ENCODE results near the gene PIRT. TPM values are rescaled to one million over a fixed set of nuclear protein-coding genes. Genes with fewer than 3 reads are reported as not detected.

Gene PIRT
- total RNA-seq, 1 experiment from 2014 or later: not detected

DNA sequence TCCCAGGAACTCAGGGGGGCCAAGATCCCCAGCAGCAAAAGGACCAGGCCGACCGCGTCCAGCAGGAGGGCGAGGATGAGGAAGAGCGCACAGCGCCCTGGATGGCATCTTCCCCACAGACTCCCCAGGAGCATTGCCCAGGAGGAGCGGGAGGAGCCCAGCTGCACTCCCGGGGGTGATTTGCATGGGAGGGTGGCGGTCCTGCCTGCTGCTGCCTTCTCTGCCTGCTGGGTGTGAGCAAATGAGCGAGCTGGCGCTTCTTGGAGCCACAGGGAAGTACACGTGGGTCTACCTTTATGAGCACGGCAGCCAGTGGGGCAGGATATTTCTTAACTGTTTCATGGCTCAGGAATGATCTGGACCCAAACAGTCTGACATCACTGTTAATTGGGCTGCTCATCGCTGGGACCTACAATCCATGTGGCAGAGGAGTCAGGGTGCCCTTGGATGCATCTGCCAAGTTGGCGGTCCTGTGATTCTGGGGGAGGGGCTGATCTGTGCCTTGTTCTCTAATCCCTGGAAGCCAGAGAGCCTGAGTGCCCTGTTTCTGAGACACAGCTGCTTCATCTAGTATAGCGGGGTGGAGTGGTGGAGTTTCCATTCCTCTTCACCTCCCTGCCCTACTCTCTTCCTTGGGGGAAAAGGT, 33.9 kb downstream of the PIRT start, which contains the start of gene TMEM238L:
Gene TMEM238L, minus strand, starts transcription at position 270 of the 646 bp plus-strand sequence. Its CDS starts 136 bp downstream, at position 134.
- ATAC-seq (no peak), DNase-seq (ENCODE audit: low read depth, low spot score) (no peak)
- in situ Hi-C loops (cut with HindIII; ENCODE audit: low pct_unique_long_range_greater_than_20kb, low sequenced_read_pairs) (no loop called here), intact Hi-C loops (cut with micrococcal nuclease; ENCODE audit: unreplicated experiment) (no loop called here)
- no peaks in the 10 kb centered on the region for H3K36me3 ChIP-seq (ENCODE audit: control insufficient read depth, insufficient read depth, low read length)
- CTCF ChIA-PET: no interaction called here
- POLR2A ChIA-PET: no interaction called here
- no peaks in the 10 kb centered on the region for H3K27me3 ChIP-seq (ENCODE audit: control insufficient read depth, insufficient read depth, low read length)
- no peaks in the 10 kb centered on the region for H3K9me3 ChIP-seq (ENCODE audit: control insufficient read depth, insufficient read depth, low read depth, low read length)
- no peaks in the 10 kb centered on the region for H3K4me1 ChIP-seq (ENCODE audit: control insufficient read depth, insufficient read depth, low read length)
- no peak within 1 kb of the TSS for H3K4me3 ChIP-seq (ENCODE audit: low read depth in 2 of 2, low read length in 2 of 2)
- TF ChIP-seq TCF7L2 (IDR thresholded peaks at IDR 0.05; ENCODE audit: low read depth, low read length): no peak
- TF ChIP-seq, protein P1, sequence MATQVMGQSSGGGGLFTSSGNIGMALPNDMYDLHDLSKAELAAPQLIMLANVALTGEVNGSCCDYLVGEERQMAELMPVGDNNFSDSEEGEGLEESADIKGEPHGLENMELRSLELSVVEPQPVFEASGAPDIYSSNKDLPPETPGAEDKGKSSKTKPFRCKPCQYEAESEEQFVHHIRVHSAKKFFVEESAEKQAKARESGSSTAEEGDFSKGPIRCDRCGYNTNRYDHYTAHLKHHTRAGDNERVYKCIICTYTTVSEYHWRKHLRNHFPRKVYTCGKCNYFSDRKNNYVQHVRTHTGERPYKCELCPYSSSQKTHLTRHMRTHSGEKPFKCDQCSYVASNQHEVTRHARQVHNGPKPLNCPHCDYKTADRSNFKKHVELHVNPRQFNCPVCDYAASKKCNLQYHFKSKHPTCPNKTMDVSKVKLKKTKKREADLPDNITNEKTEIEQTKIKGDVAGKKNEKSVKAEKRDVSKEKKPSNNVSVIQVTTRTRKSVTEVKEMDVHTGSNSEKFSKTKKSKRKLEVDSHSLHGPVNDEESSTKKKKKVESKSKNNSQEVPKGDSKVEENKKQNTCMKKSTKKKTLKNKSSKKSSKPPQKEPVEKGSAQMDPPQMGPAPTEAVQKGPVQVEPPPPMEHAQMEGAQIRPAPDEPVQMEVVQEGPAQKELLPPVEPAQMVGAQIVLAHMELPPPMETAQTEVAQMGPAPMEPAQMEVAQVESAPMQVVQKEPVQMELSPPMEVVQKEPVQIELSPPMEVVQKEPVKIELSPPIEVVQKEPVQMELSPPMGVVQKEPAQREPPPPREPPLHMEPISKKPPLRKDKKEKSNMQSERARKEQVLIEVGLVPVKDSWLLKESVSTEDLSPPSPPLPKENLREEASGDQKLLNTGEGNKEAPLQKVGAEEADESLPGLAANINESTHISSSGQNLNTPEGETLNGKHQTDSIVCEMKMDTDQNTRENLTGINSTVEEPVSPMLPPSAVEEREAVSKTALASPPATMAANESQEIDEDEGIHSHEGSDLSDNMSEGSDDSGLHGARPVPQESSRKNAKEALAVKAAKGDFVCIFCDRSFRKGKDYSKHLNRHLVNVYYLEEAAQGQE (IDR thresholded peaks at IDR 0.05; ENCODE audit: insufficient read depth in 1 of 2, low read depth in 2 of 2, low read length in 1 of 2): no peak
- TF ChIP-seq POLR2AphosphoS5 (IDR thresholded peaks at IDR 0.05; ENCODE audit: low read depth, low read length): no peak
- no peak for TF ChIP-seq SIN3A (IDR thresholded peaks at IDR 0.05; ENCODE audit: borderline replicate concordance, insufficient read depth, low read depth, low read length)
- TF ChIP-seq, protein P2, sequence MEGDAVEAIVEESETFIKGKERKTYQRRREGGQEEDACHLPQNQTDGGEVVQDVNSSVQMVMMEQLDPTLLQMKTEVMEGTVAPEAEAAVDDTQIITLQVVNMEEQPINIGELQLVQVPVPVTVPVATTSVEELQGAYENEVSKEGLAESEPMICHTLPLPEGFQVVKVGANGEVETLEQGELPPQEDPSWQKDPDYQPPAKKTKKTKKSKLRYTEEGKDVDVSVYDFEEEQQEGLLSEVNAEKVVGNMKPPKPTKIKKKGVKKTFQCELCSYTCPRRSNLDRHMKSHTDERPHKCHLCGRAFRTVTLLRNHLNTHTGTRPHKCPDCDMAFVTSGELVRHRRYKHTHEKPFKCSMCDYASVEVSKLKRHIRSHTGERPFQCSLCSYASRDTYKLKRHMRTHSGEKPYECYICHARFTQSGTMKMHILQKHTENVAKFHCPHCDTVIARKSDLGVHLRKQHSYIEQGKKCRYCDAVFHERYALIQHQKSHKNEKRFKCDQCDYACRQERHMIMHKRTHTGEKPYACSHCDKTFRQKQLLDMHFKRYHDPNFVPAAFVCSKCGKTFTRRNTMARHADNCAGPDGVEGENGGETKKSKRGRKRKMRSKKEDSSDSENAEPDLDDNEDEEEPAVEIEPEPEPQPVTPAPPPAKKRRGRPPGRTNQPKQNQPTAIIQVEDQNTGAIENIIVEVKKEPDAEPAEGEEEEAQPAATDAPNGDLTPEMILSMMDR (IDR thresholded peaks at IDR 0.05): no peak
- BruUV-seq (replicated peaks): no TSS peak
- no peak within 1 kb of the TSS for H3K27ac ChIP-seq (ENCODE audit: low read length)

DNA sequence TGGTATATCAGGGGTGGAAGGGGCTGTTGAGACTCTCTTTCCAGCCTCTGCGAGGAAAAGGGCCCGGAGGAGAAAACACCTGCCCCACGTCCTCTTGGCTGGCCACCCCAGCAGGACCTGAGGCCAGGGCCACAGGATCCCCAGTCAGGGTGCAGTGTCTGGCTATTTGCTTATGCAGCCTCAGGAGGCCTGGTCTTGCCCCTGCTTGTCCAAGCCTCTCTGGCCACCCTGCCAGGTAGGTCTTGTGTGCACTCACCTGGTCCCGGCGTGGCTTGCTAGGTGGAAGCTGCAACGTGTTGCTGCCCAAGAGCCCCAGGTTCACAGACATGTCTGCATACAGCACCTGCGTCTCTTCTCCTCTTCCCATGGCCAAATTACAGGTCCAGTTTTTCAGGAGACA, 34.5 kb downstream of the PIRT start:
- POLR2A ChIA-PET: no interaction called here

More for the DNA sequence above, 34.5 kb downstream of the PIRT start:
- no peak for ATAC-seq
- no TSS peak for BruUV-seq (replicated peaks)
- intact Hi-C loops (cut with micrococcal nuclease; ENCODE audit: unreplicated experiment) (no loop called here), in situ Hi-C loops (cut with HindIII; ENCODE audit: low pct_unique_long_range_greater_than_20kb, low sequenced_read_pairs) (no loop called here)
- H3K27me3 ChIP-seq (ENCODE audit: control insufficient read depth, insufficient read depth, low read length): no peaks in the 10 kb centered on the region
- H3K4me1 ChIP-seq (ENCODE audit: control insufficient read depth, insufficient read depth, low read length): no peaks in the 10 kb centered on the region
- no peak overlapping the region for H3K27ac ChIP-seq (ENCODE audit: low read length)
- TF ChIP-seq SIN3A (IDR thresholded peaks at IDR 0.05; ENCODE audit: borderline replicate concordance, insufficient read depth, low read depth, low read length) (no peak), TCF7L2 (IDR thresholded peaks at IDR 0.05; ENCODE audit: low read depth, low read length) (no peak)
- CTCF ChIA-PET: no interaction called here
- DNase-seq (ENCODE audit: low read depth, low spot score): no peak
- no peaks in the 10 kb centered on the region for H3K9me3 ChIP-seq (ENCODE audit: control insufficient read depth, insufficient read depth, low read depth, low read length)
- H3K36me3 ChIP-seq (ENCODE audit: control insufficient read depth, insufficient read depth, low read length): no peaks in the 10 kb centered on the region
- no peak overlapping the region for H3K4me3 ChIP-seq (ENCODE audit: low read depth in 2 of 2, low read length in 2 of 2)

All from Panc1 (cell line).